GM21528 (cell line): ENCODE measurements around the gene ADCY3.
A peak's percentile ranks its signal among the peaks of the same experiment; 100 is the strongest.

ENCODE experiments used
- ATAC-seq: cut with Tn5 transposase; IDR thresholded peaks from one replicate; pipeline ENCODE4 v1.9.1; 2021; ENCODE audit warnings: mild to moderate bottlenecking, moderate library complexity; ENCODE audit not compliant: unreplicated experiment, low FRiP score

ADCY3 gene

DNA sequence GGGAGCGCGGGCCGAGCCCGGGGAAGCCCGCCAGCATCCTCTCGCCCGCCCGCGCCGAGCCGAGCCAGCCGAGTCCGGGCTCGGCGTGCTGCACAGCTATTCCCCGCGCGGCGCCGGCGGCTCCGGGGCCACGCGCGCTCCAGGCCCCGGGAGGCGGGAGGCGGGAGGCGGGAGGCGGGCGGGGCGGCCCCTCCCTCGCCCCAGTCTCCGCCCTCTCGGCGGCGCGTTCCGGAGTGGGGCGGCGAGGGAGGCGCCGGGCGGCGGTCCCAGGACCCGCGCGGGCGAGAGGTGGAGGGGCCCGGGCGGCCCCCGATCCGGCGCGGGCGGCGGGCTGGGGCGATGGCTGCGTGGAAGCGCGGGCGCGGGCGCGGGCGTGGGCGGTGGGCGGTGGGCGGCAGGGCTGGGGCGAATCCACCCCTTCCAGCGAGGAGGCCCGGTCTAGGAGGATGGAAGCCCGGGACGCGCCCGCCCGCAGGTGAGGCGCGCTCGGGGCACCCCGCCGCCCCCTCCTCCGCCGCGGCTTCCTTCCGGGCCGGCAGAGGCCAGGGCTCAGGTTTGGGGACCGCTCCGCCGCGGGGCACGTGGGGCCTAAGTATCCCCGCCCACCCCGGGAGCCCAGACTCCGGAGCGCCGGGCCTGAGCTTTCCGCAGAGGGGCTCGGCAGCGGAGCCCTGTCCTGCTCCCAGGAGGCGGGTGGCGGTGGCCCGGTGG lies at the start of gene ADCY3:
TSS of gene ADCY3 (minus strand) at position 140 of the 711 bp plus-strand sequence. CDS start 1,250 bp downstream, outside the sequence.
- peak; percentile 52 for ATAC-seq

DNA sequence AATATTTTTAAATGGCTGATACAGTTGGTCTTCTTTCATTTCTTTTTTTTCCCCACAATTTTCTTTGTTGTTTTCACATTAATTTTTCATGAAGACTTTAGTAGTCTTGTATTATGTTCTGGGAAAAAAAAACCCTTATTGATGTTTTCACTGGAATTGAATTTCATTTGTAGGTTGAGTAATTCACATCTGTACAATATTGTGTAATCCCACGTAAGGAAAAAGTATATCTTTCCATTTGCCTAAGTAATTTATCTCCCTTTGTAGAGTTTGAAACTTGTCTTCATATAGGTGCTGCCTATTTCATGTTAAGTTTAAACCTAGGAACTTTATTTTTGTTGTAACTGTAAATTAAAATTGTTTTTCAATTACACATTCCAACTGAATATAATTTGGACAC lies 49.7 kb upstream of the ADCY3 start:
- no peak for ATAC-seq

GRCh38 chr2:24961903-24962302 lies 41.9 kb upstream of the ADCY3 start:
- ATAC-seq, result no peak

- ATAC-seq, result no peak
Observed at GRCh38 chr2:24959761-24960160, 39.7 kb upstream of the ADCY3 start.

GRCh38 chr2:24958411-24958935 lies 38.4 kb upstream of the ADCY3 start:
- ATAC-seq, result no peak

DNA sequence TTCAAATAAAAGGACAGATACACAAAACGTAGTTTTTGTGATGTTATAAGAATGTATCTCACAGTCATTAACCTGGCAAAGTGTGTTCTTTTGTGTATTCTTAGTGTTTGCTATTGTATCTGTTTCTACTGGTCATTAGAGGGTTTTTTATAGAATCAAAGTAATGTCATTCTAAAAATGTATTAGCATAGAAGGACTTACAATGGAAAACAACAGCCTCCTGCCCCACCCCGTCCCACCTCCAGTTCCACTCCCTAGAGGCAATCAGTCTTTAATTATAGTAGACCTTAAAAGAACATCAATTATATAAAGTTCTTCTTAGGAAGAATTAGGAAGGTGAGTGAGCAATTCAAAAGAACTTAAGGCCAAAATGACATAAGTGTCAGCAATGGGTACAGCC lies 37.9 kb upstream of the ADCY3 start:
- ATAC-seq, result no peak

DNA sequence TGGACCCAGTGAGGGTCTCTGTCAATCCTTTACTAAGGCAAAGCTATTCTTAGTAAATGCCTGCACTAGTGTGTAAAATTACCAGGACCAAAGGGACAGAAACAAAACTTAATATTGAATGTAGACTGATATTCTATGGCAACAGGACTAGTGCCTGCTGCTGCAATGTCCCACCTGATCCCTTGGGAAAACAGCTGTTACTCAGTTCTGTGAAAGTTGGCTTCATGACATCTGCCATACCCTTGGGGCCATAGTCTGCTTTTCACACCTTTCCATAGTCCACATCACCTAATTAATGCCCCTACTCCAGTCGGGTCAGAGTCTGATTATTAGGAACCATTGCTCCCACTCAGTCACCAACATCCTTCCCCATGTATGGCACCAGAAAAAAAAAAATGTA lies 37.2 kb upstream of the ADCY3 start:
- no peak for ATAC-seq

DNA sequence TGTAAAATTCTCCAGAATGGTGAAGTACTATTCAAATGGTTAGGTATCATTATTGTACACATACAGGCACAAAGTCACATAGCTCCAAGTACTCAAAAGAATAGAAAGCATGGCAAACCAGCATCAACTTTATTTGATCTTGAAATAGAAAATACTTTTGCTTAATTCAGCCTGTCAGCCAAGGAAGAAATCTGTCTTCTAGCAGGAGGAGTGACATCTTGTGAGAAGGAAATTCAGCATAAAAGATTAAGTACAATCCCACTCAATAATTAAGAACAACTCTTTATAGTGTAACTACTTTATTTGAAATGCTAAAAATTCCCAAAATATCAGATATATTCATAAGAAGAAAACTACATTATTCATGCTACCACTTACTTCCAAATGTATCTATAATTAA lies 35.9 kb upstream of the ADCY3 start:
- no peak for ATAC-seq

DNA sequence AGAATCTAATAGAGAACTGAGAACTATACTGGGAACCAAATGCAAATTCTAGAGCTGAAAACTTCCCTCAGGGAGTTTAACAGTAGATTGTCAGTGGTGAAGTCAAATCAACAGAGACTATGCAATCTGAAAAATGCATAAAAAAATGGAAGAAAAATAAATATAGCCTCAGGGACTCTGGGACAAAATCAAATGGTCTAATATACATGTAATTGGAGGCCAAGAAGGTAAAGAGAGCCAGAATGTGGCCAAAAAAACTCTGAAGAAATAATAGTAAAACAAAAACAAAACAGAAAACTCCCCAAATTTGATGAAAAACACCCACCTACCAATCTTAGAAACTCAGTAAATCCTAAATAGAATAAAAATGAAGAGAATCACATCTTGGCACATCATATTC lies 35.2 kb upstream of the ADCY3 start:
- ATAC-seq, result no peak

GRCh38 chr2:24950102-24950501 lies 30.1 kb upstream of the ADCY3 start:
- no peak for ATAC-seq

- no peak for ATAC-seq
Observed at GRCh38 chr2:24948506-24948905, 28.5 kb upstream of the ADCY3 start.

- no peak for ATAC-seq
Observed at GRCh38 chr2:24947561-24948157, 27.6 kb upstream of the ADCY3 start.

- ATAC-seq, result no peak
Observed at GRCh38 chr2:24945907-24946306, 25.9 kb upstream of the ADCY3 start.

DNA sequence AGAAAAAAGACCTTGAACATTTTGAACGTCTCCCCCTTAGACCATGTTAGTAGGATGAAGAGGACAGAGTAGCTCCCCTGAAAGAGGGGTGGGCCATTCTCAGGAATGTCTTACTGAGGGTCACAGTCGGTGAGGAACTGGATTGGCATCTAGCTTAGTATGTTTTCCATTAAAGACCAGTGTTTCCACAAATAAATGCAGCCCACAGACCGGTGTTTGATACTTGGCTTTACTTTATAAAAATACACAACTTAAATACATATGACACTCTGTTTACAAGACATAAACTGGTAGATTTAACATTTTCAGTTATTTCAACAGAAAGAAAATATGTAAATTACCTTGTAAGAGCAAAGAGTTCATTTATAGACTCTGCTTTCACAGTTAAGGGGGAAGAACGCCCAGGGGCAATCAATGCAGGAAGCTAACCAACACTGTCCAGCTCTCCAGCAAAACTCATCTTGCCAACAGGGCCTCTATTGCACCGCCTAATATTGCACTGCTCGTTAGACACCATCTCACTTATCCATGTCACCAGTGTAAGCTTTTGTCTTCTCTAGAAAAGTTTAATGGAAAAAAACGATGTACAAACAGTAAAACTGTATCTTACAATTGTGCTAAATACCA lies 23.5 kb upstream of the ADCY3 start:
- no peak for ATAC-seq

DNA sequence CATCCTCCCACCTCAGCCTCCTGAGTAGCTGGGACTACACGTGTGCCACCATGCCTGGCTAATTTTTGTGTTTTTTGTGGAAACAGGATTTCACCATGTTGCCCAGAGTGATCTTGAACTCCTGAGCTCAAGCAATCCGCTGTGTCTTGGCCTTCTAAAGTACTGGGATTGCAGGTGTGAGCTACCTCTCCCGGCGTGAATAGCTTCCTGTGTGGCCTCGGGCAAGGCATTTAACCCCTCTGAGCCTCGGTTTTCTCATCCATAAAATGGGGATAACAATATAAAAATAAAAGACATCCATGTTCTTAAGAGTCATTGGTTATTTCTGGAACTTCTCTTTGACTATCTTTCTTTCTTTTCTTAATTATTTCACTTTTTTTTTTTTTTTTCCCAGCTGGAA lies 19.3 kb upstream of the ADCY3 start:
- no peak for ATAC-seq

- ATAC-seq, result no peak
Observed at GRCh38 chr2:24937236-24937635, 17.2 kb upstream of the ADCY3 start.

DNA sequence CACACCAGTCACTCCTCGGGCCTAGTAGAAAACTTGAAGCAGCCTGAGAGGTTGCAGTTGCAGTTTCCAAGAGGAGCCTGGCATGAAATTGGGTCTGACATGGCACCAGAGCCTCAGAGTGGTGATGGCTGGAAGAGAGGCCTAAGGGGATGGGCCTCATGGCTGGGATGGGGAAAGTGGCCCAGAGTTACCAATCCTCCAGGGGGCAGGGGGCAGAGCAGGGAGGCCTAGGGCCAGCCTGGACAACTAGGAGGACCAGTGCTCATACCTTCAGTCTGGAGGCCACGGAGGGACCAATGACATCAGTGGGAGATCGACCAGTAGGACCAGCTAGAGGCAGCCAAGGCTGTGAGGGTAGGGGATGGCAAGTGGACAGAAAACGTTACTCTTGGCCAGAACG lies 15.1 kb upstream of the ADCY3 start:
- ATAC-seq, result no peak

GRCh38 chr2:24932715-24933114 lies 12.7 kb upstream of the ADCY3 start:
- no peak for ATAC-seq

- peak; percentile 78 for ATAC-seq
Observed at GRCh38 chr2:24930768-24931167, 10.7 kb upstream of the ADCY3 start.

DNA sequence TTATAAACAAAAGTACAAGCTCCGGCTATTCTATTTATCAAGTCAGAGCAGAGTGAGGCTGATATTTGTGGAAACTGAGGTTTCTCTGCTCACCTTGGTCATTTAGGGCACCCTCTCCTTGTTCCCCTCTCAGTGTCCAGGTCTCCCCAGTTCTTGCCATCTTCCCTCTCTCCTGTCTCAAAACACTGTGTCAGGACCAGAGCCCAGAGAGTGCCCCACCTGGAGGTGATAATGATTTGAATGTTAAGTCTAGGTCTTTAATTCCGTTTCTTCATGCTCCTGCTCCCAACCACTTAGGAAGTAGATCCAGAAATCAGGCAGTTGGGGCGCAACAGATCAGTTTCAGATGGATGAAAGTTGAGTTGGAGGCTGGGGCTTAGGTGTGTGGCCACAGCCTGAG lies 9.2 kb upstream of the ADCY3 start:
- no peak for ATAC-seq

- ATAC-seq, result no peak
Observed at GRCh38 chr2:24928036-24928435, 8.0 kb upstream of the ADCY3 start.
